ENCODE measurements around the gene TOMM20.

- TF ChIP-seq ZNF560 (tag by site-specific recombination; IDR thresholded peaks at IDR 0.05; ENCODE audit: borderline replicate concordance) (no peak), CTCF (tag by site-specific recombination; IDR thresholded peaks at IDR 0.05) (no peak), ZNF664 (tag by site-specific recombination; IDR thresholded peaks at IDR 0.05) (no peak), ZNF548 (tag by site-specific recombination; IDR thresholded peaks at IDR 0.05) (no peak)
Observed at GRCh38 chr1:235161685-235162327, 33.2 kb upstream of the TOMM20 start.
